GM12878 (cell line): ENCODE measurements around the gene TSR1. TPM values are rescaled to one million over a fixed set of nuclear protein-coding genes. Genes with fewer than 3 reads are reported as not detected.

Experiments
- ATAC-seq: fragments of 200-7000 bp; cut with Tn5 transposase; 3 replicates; pipeline ENCODE4 v1.9.1; 2020; ENCODE audit warnings: mild to moderate bottlenecking, moderate library complexity
- BruUV-seq: library from RNA; stranded (reverse); fragments of 400-500 nt; replicated peaks from 2 replicates; lab custom pipeline; 2021; lab: Mats Ljungman, UMichigan
- CTCF ChIA-PET: fragments of 300-600 bp; sonication (Branson Sonifier 250); formaldehyde crosslinking; extraction: SDS; loops from one replicate; lab custom pipeline; 2021; ENCODE audit warnings: inconsistent platforms; lab: Yijun Ruan, JAX
- POLR2A ChIA-PET: fragments of 350-600 bp; formaldehyde crosslinking; extraction: SDS; loops from one replicate; lab custom pipeline; 2021; ENCODE audit warnings: inconsistent platforms; lab: Charles Lee
- RAD21 ChIA-PET: fragments of 300-600 bp; sonication (Branson Sonifier 250); formaldehyde crosslinking; loops from one replicate; lab custom pipeline; 2023; ENCODE audit warnings: antibody characterized with exemption; ENCODE audit not compliant: unreplicated experiment; lab: Charles Lee
- SMC1A ChIA-PET: fragments of 300-600 bp; sonication (Branson Sonifier 250); formaldehyde crosslinking; loops from one replicate; lab custom pipeline; 2023; ENCODE audit not compliant: unreplicated experiment, uncharacterized antibody; lab: Charles Lee
- DNase-seq: peaks from one replicate; pipeline ENCODE4 v3.0.0-alpha.2; 2011; ENCODE audit warnings: low read depth, low spot score
- FAIRE-seq: peaks from 3 replicates; lab custom pipeline; 2011; peaks lifted over from hg19 to GRCh38; lab: Jason Lieb, UNC
- H2AFZ ChIP-seq: 2 replicates; pipeline ENCODE4 v1.6.0; 2011; ENCODE audit warnings: low read depth, low read length, control low read depth; ENCODE audit not compliant: control insufficient read depth
- H3K27ac ChIP-seq: 2 replicates; pipeline ENCODE4 v1.5.1; 2011; ENCODE audit warnings: control low read depth; ENCODE audit not compliant: control insufficient read depth, insufficient read depth
- H3K27me3 ChIP-seq, 2 experiments: replicated peaks in 1 of 2; 2 replicates each; pipeline versions ENCODE4 v1.6.0 to v1.6.1; 2011; ENCODE audit warnings: low read length in 1 of 2; ENCODE audit not compliant: control insufficient read depth in 2 of 2, insufficient read depth in 2 of 2
- H3K36me3 ChIP-seq, 2 experiments: 2 replicates each; pipeline ENCODE4 v1.5.1; 2011; ENCODE audit warnings: low read length in 1 of 2; ENCODE audit not compliant: control insufficient read depth in 2 of 2, insufficient read depth in 2 of 2
- H3K4me1 ChIP-seq: 2 replicates; pipeline ENCODE4 v1.6.1; 2011; ENCODE audit warnings: mild to moderate bottlenecking, low read length, moderate library complexity, mixed read lengths; ENCODE audit not compliant: control insufficient read depth, insufficient read depth
- H3K4me2 ChIP-seq: 2 replicates; pipeline ENCODE4 v1.6.0; 2011; ENCODE audit warnings: control low read depth; ENCODE audit not compliant: control insufficient read depth, insufficient read depth
- H3K4me3 ChIP-seq: fragments of 200-600 bp; sonication (generic); 2 replicates; pipeline ENCODE4 v1.5.1; 2016
- H3K79me2 ChIP-seq: 2 replicates; pipeline ENCODE4 v1.6.0; 2011; ENCODE audit warnings: low read length; ENCODE audit not compliant: control insufficient read depth, insufficient read depth
- H3K9ac ChIP-seq: 2 replicates; pipeline ENCODE4 v1.8.0; 2011; ENCODE audit warnings: low read length, control low read depth, mixed read lengths; ENCODE audit not compliant: control insufficient read depth, insufficient read depth
- H3K9me3 ChIP-seq: replicated peaks from 3 replicates; pipeline ENCODE4 v1.5.1; 2011; ENCODE audit warnings: mild to moderate bottlenecking, low read length; ENCODE audit not compliant: control insufficient read depth, insufficient read depth
- H4K20me1 ChIP-seq: 2 replicates; pipeline ENCODE4 v1.6.0; 2011; ENCODE audit not compliant: control insufficient read depth, insufficient read depth
- HDAC6 ChIP-seq: fragments of 200-600 bp; sonication (generic); IDR thresholded peaks from one replicate; pipeline ENCODE4 v1.8.0; 2017; ENCODE audit warnings: antibody characterized with exemption; ENCODE audit not compliant: unreplicated experiment
- IKZF2 ChIP-seq, 2 experiments: fragments of 450-650 bp; IDR thresholded peaks; 2 replicates each; pipeline ENCODE4 v1.6.1; 2017; ENCODE audit warnings: mild to moderate bottlenecking in 2 of 2, moderate library complexity in 2 of 2
- NKRF ChIP-seq: fragments of 450-650 bp; conservative IDR thresholded peaks from 2 replicates; pipeline ENCODE4 v1.6.1; 2017; ENCODE audit warnings: mild to moderate bottlenecking, moderate library complexity
- RAD51 ChIP-seq: fragments of 450-650 bp; IDR thresholded peaks from 2 replicates; pipeline ENCODE4 v1.6.1; 2016; ENCODE audit warnings: moderate library complexity, mild to moderate bottlenecking, inconsistent platforms
- WGBS: methylation state at CpG from one replicate; pipeline ENCODE4 v1.1.6; 2016; ENCODE audit warnings: low lambda C conversion rate; ENCODE audit not compliant: insufficient replicate concordance, insufficient coverage; ENCODE audit errors: missing lambda C conversion rate; 5-methylcytosine and 5-hydroxymethylcytosine counted together
- in situ Hi-C: fragments of 300-500 bp; cut with MboI; formaldehyde crosslinking; loops from 9 replicates; pipeline ENCODE4 v1.14.3; 2018; ENCODE audit warnings: mixed read lengths
- intact Hi-C: fragments of 100-400 bp; cut with micrococcal nuclease; formaldehyde crosslinking; loops from one replicate; pipeline ENCODE4 v1.14.2; 2022; ENCODE audit not compliant: unreplicated experiment
- polyA plus RNA-seq, 11 experiments: library from polyadenylated mRNA; depleted of rRNA in 4 of 11; unstranded in 6 of 11; stranded (reverse) in 5 of 11; fragments of >200 nt; fragmentation: Nextera tagmentation in 4 of 11; fragmentation: Illumina TruSeq in 1 of 11; extraction: Ambion mirVana in 4 of 11; extraction: Trizol in 1 of 11; gene quantifications; 1 replicate in 1 of 11; 2 replicates in 10 of 11; pipeline versions ENCODE4 v1.2.1 to v1.2.3, GENCODE V29; 2011 to 2016; ENCODE audit warnings: inconsistent platforms in 2 of 11, missing spikeins in 2 of 11, low read depth in 1 of 11
- total RNA-seq, 4 experiments: library from RNA; depleted of rRNA in 3 of 4; stranded (reverse); fragments of >200 nt in 3 of 4; fragmentation: Illumina TruSeq in 1 of 4; extraction: Trizol in 1 of 4; gene quantifications; 2 replicates each; pipeline versions ENCODE4 v1.2.1 to v1.2.3, GENCODE V29; 2013 to 2021

Gene TSR1
- total and polyA plus RNA-seq, 10 of the 15 experiments (the other 5 are each of a cell fraction or from before 2014, with no cell fraction given), result 14.7 to 100 (median 46.9) TPM

GRCh38 chr17:2364763-2365116 lies 28.5 kb upstream of the TSR1 start:
- DNase-seq, result no peak
- ATAC-seq, result no peak
- H3K36me3 ChIP-seq, result no peaks in the 10 kb centered on the region; a peak in 3 of 4 replicates
- in situ Hi-C loops (no loop called here), intact Hi-C loops (no loop called here)
- H3K27me3 ChIP-seq, result no peaks in the 10 kb centered on the region
- FAIRE-seq, result no peak
- H2AFZ ChIP-seq, result no peak overlapping the region
- no peak overlapping the region for H3K4me2 ChIP-seq
- RAD21 ChIA-PET, result no interaction called here
- no peak overlapping the region for H3K9ac ChIP-seq
- H3K79me2 ChIP-seq, result no peaks in the 10 kb centered on the region
- SMC1A ChIA-PET, result no interaction called here
- no TSS peak for BruUV-seq
- no peaks in the 10 kb centered on the region for H4K20me1 ChIP-seq
- no peaks in the 10 kb centered on the region for H3K4me1 ChIP-seq
- CTCF ChIA-PET, result interaction anchor here (1.2 kb wide), 1 partner anchor 18 kb away, joined by 3 read pairs; no protein-coding TSS in a partner anchor
- no peaks in the 10 kb centered on the region for H3K9me3 ChIP-seq
- 86% methylated on average over 12 of the region's 12 CpGs for WGBS
- TF ChIP-seq RAD51 (no peak), IKZF2 (IDR thresholded peaks at IDR 0.05) (no peak), NKRF (no peak), HDAC6 (no peak)
- POLR2A ChIA-PET, result no interaction called here
- no peak overlapping the region for H3K4me3 ChIP-seq
- no peak overlapping the region for H3K27ac ChIP-seq
